ENCODE measurements around the gene RNF5.

The RNF5 gene

GRCh38 chr6:32212076-32212760 lies 34.0 kb downstream of the RNF5 start:
- Histone ChIP-seq H2AFZ (ENCODE audit: low read length) (no peak overlapping the region), H3K27ac (ENCODE audit: low read length) (no peak overlapping the region), H4K20me1 (ENCODE audit: insufficient read depth, low read length) (no peaks in the 10 kb centered on the region), H3K27me3 (replicated peaks; ENCODE audit: insufficient read depth, low read length) (peaks cover 14% of the 10 kb centered on the region; the same call in 1 of the 2 replicates), H3K9ac (ENCODE audit: low read length) (no peak overlapping the region), H3K4me1 (ENCODE audit: low read length) (no peaks in the 10 kb centered on the region), H3K4me3 (ENCODE audit: low read length) (no peak overlapping the region), H3K79me2 (ENCODE audit: low read length) (no peaks in the 10 kb centered on the region), H3F3A (ENCODE audit: insufficient read depth, low read length) (no peaks in the 10 kb centered on the region), H3K36me3 (replicated peaks; ENCODE audit: insufficient read depth, low read length) (no peaks in the 10 kb centered on the region), H3K9me3 (replicated peaks; ENCODE audit: insufficient read depth, low read length) (no peaks in the 10 kb centered on the region), H3K9me2 (replicated peaks; ENCODE audit: insufficient read depth, low read length) (no peaks in the 10 kb centered on the region), H3K4me2 (ENCODE audit: low read depth, low read length) (no peak overlapping the region)
- TF ChIP-seq EZH2 (optimal IDR thresholded peaks at IDR 0.05; ENCODE audit: low read depth, low read length) (no peak), EZH2phosphoT487 (IDR thresholded peaks at IDR 0.05; ENCODE audit: low read length) (no peak), CTCF (IDR thresholded peaks at IDR 0.05; ENCODE audit: low read length) (no peak)
- no peak for DNase-seq

- H3K4me3 ChIP-seq (ENCODE audit: low read length) = no peak overlapping the region
- no peak overlapping the region for H2AFZ ChIP-seq (ENCODE audit: low read length)
- no peak overlapping the region for H3K9ac ChIP-seq (ENCODE audit: low read length)
- no peaks in the 10 kb centered on the region for H3K4me1 ChIP-seq (ENCODE audit: low read length)
- no peak for DNase-seq
- H3K36me3 ChIP-seq (replicated peaks; ENCODE audit: insufficient read depth, low read length) = no peaks in the 10 kb centered on the region
- no peaks in the 10 kb centered on the region for H3K79me2 ChIP-seq (ENCODE audit: low read length)
- H3K27me3 ChIP-seq (replicated peaks; ENCODE audit: insufficient read depth, low read length) = peaks cover 27% of the 10 kb centered on the region
- no peaks in the 10 kb centered on the region for H3K9me3 ChIP-seq (replicated peaks; ENCODE audit: insufficient read depth, low read length)
- TF ChIP-seq EZH2 (optimal IDR thresholded peaks at IDR 0.05; ENCODE audit: low read depth, low read length) = no peak
- no peak for TF ChIP-seq EZH2phosphoT487 (IDR thresholded peaks at IDR 0.05; ENCODE audit: low read length)
- TF ChIP-seq CTCF (IDR thresholded peaks at IDR 0.05; ENCODE audit: low read length) = no peak
- H3K4me2 ChIP-seq (ENCODE audit: low read depth, low read length) = no peak overlapping the region
- no peaks in the 10 kb centered on the region for H4K20me1 ChIP-seq (ENCODE audit: insufficient read depth, low read length)
- H3F3A ChIP-seq (ENCODE audit: insufficient read depth, low read length) = no peaks in the 10 kb centered on the region
- no peaks in the 10 kb centered on the region for H3K9me2 ChIP-seq (replicated peaks; ENCODE audit: insufficient read depth, low read length)
- H3K27ac ChIP-seq (ENCODE audit: low read length) = no peak overlapping the region
These were observed 35.4 kb downstream of the RNF5 start for GRCh38 chr6:32213649-32214048.

GRCh38 chr6:32214126-32214525 lies 35.9 kb downstream of the RNF5 start:
- Histone ChIP-seq H2AFZ (ENCODE audit: low read length) (no peak overlapping the region), H3K4me3 (ENCODE audit: low read length) (no peak overlapping the region), H3K9me3 (replicated peaks; ENCODE audit: insufficient read depth, low read length) (no peaks in the 10 kb centered on the region), H3K9ac (ENCODE audit: low read length) (no peak overlapping the region), H3K4me1 (ENCODE audit: low read length) (no peaks in the 10 kb centered on the region), H3K9me2 (replicated peaks; ENCODE audit: insufficient read depth, low read length) (no peaks in the 10 kb centered on the region), H3F3A (ENCODE audit: insufficient read depth, low read length) (no peaks in the 10 kb centered on the region), H3K27ac (ENCODE audit: low read length) (no peak overlapping the region), H4K20me1 (ENCODE audit: insufficient read depth, low read length) (no peaks in the 10 kb centered on the region), H3K27me3 (replicated peaks; ENCODE audit: insufficient read depth, low read length) (peaks cover 31% of the 10 kb centered on the region), H3K36me3 (replicated peaks; ENCODE audit: insufficient read depth, low read length) (no peaks in the 10 kb centered on the region), H3K79me2 (ENCODE audit: low read length) (no peaks in the 10 kb centered on the region), H3K4me2 (ENCODE audit: low read depth, low read length) (no peak overlapping the region)
- TF ChIP-seq CTCF (IDR thresholded peaks at IDR 0.05; ENCODE audit: low read length) (no peak), EZH2phosphoT487 (IDR thresholded peaks at IDR 0.05; ENCODE audit: low read length) (no peak), EZH2 (optimal IDR thresholded peaks at IDR 0.05; ENCODE audit: low read depth, low read length) (no peak)
- no peak for DNase-seq

All from MM.1S (cell line).